ENCODE results near the gene PMPCA. TPM values are rescaled to one million over a fixed set of nuclear protein-coding genes. Genes with fewer than 3 reads are reported as not detected.

Gene PMPCA
- total and polyA plus RNA-seq, 2 of the 8 experiments (the other 6 are each of a cell fraction or from before 2014, with no cell fraction given), result 60.0 to 88.2 TPM

GRCh38 chr9:136377341-136378169 lies 32.9 kb upstream of the PMPCA start:
- TF ChIP-seq CBX8 (IDR thresholded peaks at IDR 0.05; ENCODE audit: borderline replicate concordance, low read depth, low read length) (no peak), RBBP5 (IDR thresholded peaks at IDR 0.05; ENCODE audit: borderline replicate concordance, low read depth, low read length) (no peak), POLR2AphosphoS5 (IDR thresholded peaks at IDR 0.05; ENCODE audit: low read depth, low read length) (no peak; the same call in 1 of the 2 replicates), SRF (IDR thresholded peaks at IDR 0.05; ENCODE audit: low read depth, low read length) (no peak), CBX5 (IDR thresholded peaks at IDR 0.05; ENCODE audit: low read depth, low read length) (no peak), CTCF (IDR thresholded peaks at IDR 0.05; ENCODE audit: control extremely low read depth in 1 of 3, insufficient read depth in 1 of 3, low read depth in 1 of 3, low read length in 3 of 3) (no peak), HDAC2 (IDR thresholded peaks at IDR 0.05; ENCODE audit: borderline replicate concordance in 1 of 2, low read depth in 2 of 2, low read length in 2 of 2) (no peak), SIRT6 (IDR thresholded peaks at IDR 0.05; ENCODE audit: low read length) (no peak)
- Histone ChIP-seq H4K8ac (ENCODE audit: extremely low read depth, insufficient read depth, low read length) (no peak overlapping the region), H2BK20ac (ENCODE audit: low read length) (no peak overlapping the region), H3K27ac (ENCODE audit: low read depth, low read length) (no peak overlapping the region), H3K79me1 (ENCODE audit: low read depth, low read length) (no peaks in the 10 kb centered on the region), H2AFZ (ENCODE audit: low read length) (no peak overlapping the region), H3K23ac (ENCODE audit: insufficient read length) (no peak overlapping the region), H3K14ac (ENCODE audit: insufficient read length) (no peak overlapping the region), H3K4me1 (replicated peaks in 1 of 4; ENCODE audit: control insufficient read depth in 3 of 4, insufficient read depth in 4 of 4, low read length in 3 of 4) (no peaks in the 10 kb centered on the region), H3K4me3 (ENCODE audit: extremely low read depth in 1 of 4, insufficient read depth in 2 of 4, low read depth in 3 of 4, low read length in 4 of 4) (no peak overlapping the region), H3K4ac (replicated peaks; ENCODE audit: insufficient read length, low read depth, low read length) (no peak overlapping the region), H2BK12ac (ENCODE audit: low read depth, low read length) (no peak overlapping the region), H3K9ac (replicated peaks in 1 of 4; ENCODE audit: extremely low read depth in 1 of 4, low read depth in 3 of 4, low read length in 3 of 4) (no peak overlapping the region), H3K4me2 (ENCODE audit: insufficient read depth in 1 of 2, low read depth in 2 of 2, low read length in 2 of 2) (no peak overlapping the region), H3K27me3 (replicated peaks in 1 of 4; ENCODE audit: control insufficient read depth in 3 of 4, extremely low read depth in 1 of 4, insufficient read depth in 3 of 4, low read length in 3 of 4) (no peaks in the 10 kb centered on the region), H2BK120ac (replicated peaks; ENCODE audit: low read depth, low read length) (no peak overlapping the region), H3K56ac (replicated peaks; ENCODE audit: insufficient read length, low read depth, low read length) (no peak overlapping the region), H4K91ac (replicated peaks; ENCODE audit: insufficient read length, low read length) (no peak overlapping the region), H4K5ac (ENCODE audit: insufficient read length, low read depth, low read length) (no peak overlapping the region), H2BK5ac (ENCODE audit: low read depth, low read length) (no peak overlapping the region), H2BK15ac (ENCODE audit: low read length) (no peak overlapping the region), H4K20me1 (replicated peaks in 1 of 2; ENCODE audit: control insufficient read depth in 1 of 2, insufficient read depth in 2 of 2, low read length in 2 of 2) (peaks cover 5 to 13% of the 10 kb centered on the region in 2 experiments), H2AK5ac (ENCODE audit: low read depth, low read length) (no peak overlapping the region), H3K36me3 (ENCODE audit: control insufficient read depth in 2 of 4, insufficient read depth in 4 of 4, low read length in 3 of 4) (peaks cover 5 to 39% (median 20%) of the 10 kb centered on the region in 4 experiments; a peak in 7 of 8 replicates), H3K23me2 (ENCODE audit: low read depth, low read length) (no peaks in the 10 kb centered on the region), H3K18ac (ENCODE audit: extremely low read depth, low read length) (no peak overlapping the region), H3K9me3 (ENCODE audit: insufficient read depth in 2 of 2, low read depth in 1 of 2, low read length in 1 of 2) (no peaks in the 10 kb centered on the region), H3K79me2 (ENCODE audit: control insufficient read depth in 1 of 2, insufficient read depth in 2 of 2, low read length in 2 of 2) (no peaks in the 10 kb centered on the region)
- WGBS, 2 experiments (ENCODE audit: extremely low coverage in 1 of 2, insufficient coverage in 1 of 2, insufficient read length in 1 of 2, insufficient replicate concordance in 2 of 2, low coverage in 1 of 2, low lambda C conversion rate in 2 of 2, missing lambda C conversion rate in 1 of 2), result 92% methylated on average over 25 of the region's 32 CpGs; no CpG with 5 or more reads in 1 of the 2 experiments
- ChIA-PET POLR2A (ENCODE audit: partially characterized antibody) (interaction anchor here (0.6 to 6.1 kb wide), 12 partner anchors 9 to 93 kb away, joined by 3 to 38 read pairs (median 5); partner anchors contain the start of genes DNLZ and SNAPC4), CTCF (ENCODE audit: partially characterized antibody) (interaction anchor here (0.7 to 1.7 kb wide), 7 partner anchors 10 to 111 kb away, joined by 3 to 6 read pairs (median 4); partner anchors contain the start of gene DNLZ)
- FAIRE-seq (no peak), DNase-seq (ENCODE audit: low read depth in 1 of 2, low spot score in 2 of 2) (no peak)

All from H1 (cell line).